ENCODE results near the gene ENPP1.

Gene ENPP1

DNA sequence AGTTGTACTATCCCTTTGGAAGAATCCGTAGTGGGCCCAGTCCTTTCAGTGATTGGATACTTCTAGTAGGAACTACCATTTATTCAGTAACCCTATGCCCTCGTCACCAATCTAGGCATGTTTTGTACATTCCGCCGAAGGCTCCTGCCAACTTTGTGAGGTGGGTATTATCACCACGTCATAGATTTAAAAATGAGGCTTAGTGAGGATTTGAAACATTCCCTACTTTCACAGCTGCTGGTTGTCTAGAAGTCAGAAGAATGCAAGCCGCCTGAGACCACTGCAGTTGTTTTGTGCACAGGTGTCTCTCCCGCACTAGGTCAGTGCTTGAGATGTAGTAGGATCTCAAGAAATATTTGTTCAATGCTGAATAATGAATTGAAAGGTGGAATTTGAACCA lies 32.6 kb downstream of the ENPP1 start:
- Histone ChIP-seq H3K4me3 (ENCODE audit: low read depth, low read length) (no peak overlapping the region), H3K27ac (ENCODE audit: extremely low read depth, low read depth, low read length) (no peak overlapping the region), H3K36me3 (ENCODE audit: control insufficient read depth in 2 of 2, insufficient read depth in 1 of 2, low read length in 2 of 2) (no peaks in the 10 kb centered on the region), H3K9me3 (ENCODE audit: control insufficient read depth, insufficient read depth, low read depth, low read length) (no peaks in the 10 kb centered on the region), H3K4me1 (ENCODE audit: control insufficient read depth, insufficient read depth, low read length) (no peaks in the 10 kb centered on the region)
- ChIA-PET POLR2A (interaction anchor here (0.8 kb wide), 1 partner anchor 32 kb away, joined by 3 read pairs; no protein-coding TSS in a partner anchor), CTCF (interaction anchor here (1.2 kb wide), 1 partner anchor 145 kb away, joined by 3 read pairs; no protein-coding TSS in a partner anchor)
- TF ChIP-seq, protein P1, sequence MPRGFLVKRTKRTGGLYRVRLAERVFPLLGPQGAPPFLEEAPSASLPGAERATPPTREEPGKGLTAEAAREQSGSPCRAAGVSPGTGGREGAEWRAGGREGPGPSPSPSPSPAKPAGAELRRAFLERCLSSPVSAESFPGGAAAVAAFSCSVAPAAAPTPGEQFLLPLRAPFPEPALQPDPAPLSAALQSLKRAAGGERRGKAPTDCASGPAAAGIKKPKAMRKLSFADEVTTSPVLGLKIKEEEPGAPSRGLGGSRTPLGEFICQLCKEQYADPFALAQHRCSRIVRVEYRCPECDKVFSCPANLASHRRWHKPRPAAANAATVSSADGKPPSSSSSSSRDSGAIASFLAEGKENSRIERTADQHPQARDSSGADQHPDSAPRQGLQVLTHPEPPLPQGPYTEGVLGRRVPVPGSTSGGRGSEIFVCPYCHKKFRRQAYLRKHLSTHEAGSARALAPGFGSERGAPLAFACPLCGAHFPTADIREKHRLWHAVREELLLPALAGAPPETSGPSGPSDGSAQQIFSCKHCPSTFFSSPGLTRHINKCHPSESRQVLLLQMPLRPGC (tag by site-specific recombination; IDR thresholded peaks at IDR 0.05): no peak
- TF ChIP-seq MEIS1 (CRISPR knock-in tag; IDR thresholded peaks at IDR 0.05; ENCODE audit: borderline replicate concordance) (no peak), BCL11A (tag by site-specific recombination; IDR thresholded peaks at IDR 0.05; ENCODE audit: low read depth) (no peak), ZNF175 (tag by site-specific recombination; IDR thresholded peaks at IDR 0.05) (no peak), YY2 (tag by site-specific recombination; IDR thresholded peaks at IDR 0.05) (no peak), ZNF248 (tag by site-specific recombination; IDR thresholded peaks at IDR 0.05) (no peak), ZFHX2 (tag by site-specific recombination; conservative IDR thresholded peaks at IDR 0.05) (no peak), ZNF510 (tag by site-specific recombination; IDR thresholded peaks at IDR 0.05; ENCODE audit: insufficient replicate concordance) (no peak), ZNF112 (tag by site-specific recombination; IDR thresholded peaks at IDR 0.05) (no peak), HOXC10 (CRISPR knock-in tag; IDR thresholded peaks at IDR 0.05) (no peak), ZBTB7A (tag by site-specific recombination; IDR thresholded peaks at IDR 0.05; ENCODE audit: low read depth) (no peak), CTCF (tag by site-specific recombination; IDR thresholded peaks at IDR 0.05) (no peak)
- TF ChIP-seq, protein P2, sequence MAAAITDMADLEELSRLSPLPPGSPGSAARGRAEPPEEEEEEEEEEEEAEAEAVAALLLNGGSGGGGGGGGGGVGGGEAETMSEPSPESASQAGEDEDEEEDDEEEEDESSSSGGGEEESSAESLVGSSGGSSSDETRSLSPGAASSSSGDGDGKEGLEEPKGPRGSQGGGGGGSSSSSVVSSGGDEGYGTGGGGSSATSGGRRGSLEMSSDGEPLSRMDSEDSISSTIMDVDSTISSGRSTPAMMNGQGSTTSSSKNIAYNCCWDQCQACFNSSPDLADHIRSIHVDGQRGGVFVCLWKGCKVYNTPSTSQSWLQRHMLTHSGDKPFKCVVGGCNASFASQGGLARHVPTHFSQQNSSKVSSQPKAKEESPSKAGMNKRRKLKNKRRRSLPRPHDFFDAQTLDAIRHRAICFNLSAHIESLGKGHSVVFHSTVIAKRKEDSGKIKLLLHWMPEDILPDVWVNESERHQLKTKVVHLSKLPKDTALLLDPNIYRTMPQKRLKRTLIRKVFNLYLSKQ (tag by site-specific recombination; IDR thresholded peaks at IDR 0.05; ENCODE audit: borderline replicate concordance): no peak
- TF ChIP-seq, protein P3, sequence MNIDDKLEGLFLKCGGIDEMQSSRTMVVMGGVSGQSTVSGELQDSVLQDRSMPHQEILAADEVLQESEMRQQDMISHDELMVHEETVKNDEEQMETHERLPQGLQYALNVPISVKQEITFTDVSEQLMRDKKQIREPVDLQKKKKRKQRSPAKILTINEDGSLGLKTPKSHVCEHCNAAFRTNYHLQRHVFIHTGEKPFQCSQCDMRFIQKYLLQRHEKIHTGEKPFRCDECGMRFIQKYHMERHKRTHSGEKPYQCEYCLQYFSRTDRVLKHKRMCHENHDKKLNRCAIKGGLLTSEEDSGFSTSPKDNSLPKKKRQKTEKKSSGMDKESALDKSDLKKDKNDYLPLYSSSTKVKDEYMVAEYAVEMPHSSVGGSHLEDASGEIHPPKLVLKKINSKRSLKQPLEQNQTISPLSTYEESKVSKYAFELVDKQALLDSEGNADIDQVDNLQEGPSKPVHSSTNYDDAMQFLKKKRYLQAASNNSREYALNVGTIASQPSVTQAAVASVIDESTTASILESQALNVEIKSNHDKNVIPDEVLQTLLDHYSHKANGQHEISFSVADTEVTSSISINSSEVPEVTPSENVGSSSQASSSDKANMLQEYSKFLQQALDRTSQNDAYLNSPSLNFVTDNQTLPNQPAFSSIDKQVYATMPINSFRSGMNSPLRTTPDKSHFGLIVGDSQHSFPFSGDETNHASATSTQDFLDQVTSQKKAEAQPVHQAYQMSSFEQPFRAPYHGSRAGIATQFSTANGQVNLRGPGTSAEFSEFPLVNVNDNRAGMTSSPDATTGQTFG (tag by site-specific recombination; IDR thresholded peaks at IDR 0.05; ENCODE audit: borderline replicate concordance): no peak

- CTCF ChIA-PET: interaction anchor here (1.2 kb wide), 1 partner anchor 146 kb away, joined by 3 read pairs; no protein-coding TSS in a partner anchor
- POLR2A ChIA-PET: interaction anchor here (0.8 kb wide), 1 partner anchor 33 kb away, joined by 3 read pairs; no protein-coding TSS in a partner anchor
- Histone ChIP-seq H3K4me3 (ENCODE audit: low read depth, low read length) (no peak overlapping the region), H3K27ac (ENCODE audit: extremely low read depth, low read depth, low read length) (no peak overlapping the region), H3K36me3 (ENCODE audit: control insufficient read depth in 2 of 2, insufficient read depth in 1 of 2, low read length in 2 of 2) (no peaks in the 10 kb centered on the region), H3K4me1 (ENCODE audit: control insufficient read depth, insufficient read depth, low read length) (no peaks in the 10 kb centered on the region), H3K9me3 (ENCODE audit: control insufficient read depth, insufficient read depth, low read depth, low read length) (no peaks in the 10 kb centered on the region)
- TF ChIP-seq PRDM1 (tag by site-specific recombination; IDR thresholded peaks at IDR 0.05): no peak
- no peak for TF ChIP-seq ZNF596 (tag by site-specific recombination; IDR thresholded peaks at IDR 0.05)
- no peak for TF ChIP-seq ZNF626 (tag by site-specific recombination; IDR thresholded peaks at IDR 0.05)
- TF ChIP-seq ZNF629 (tag by site-specific recombination; IDR thresholded peaks at IDR 0.05): no peak
- TF ChIP-seq ZNF214 (tag by site-specific recombination; IDR thresholded peaks at IDR 0.05; ENCODE audit: borderline replicate concordance): no peak
- no peak for TF ChIP-seq ZNF366 (tag by site-specific recombination; conservative IDR thresholded peaks at IDR 0.05)
- no peak for TF ChIP-seq IKZF3 (tag by site-specific recombination; IDR thresholded peaks at IDR 0.05)
Observed at GRCh38 chr6:131840936-131841583, 33.2 kb downstream of the ENPP1 start.

All from HEK293 (cell line).